SH-SY5Y (cell line): ENCODE data around the gene ETV6.

ENCODE experiments used
- GATA2 ChIP-seq: IDR thresholded peaks from 2 replicates; pipeline ENCODE4 v1.6.1; 2011; ENCODE audit warnings: mild to moderate bottlenecking, low read depth, low read length
- GATA3 ChIP-seq: IDR thresholded peaks from 2 replicates; pipeline ENCODE4 v1.6.1; 2011; ENCODE audit warnings: low read depth, mild to moderate bottlenecking, low read length, moderate library complexity

ETV6 gene

DNA sequence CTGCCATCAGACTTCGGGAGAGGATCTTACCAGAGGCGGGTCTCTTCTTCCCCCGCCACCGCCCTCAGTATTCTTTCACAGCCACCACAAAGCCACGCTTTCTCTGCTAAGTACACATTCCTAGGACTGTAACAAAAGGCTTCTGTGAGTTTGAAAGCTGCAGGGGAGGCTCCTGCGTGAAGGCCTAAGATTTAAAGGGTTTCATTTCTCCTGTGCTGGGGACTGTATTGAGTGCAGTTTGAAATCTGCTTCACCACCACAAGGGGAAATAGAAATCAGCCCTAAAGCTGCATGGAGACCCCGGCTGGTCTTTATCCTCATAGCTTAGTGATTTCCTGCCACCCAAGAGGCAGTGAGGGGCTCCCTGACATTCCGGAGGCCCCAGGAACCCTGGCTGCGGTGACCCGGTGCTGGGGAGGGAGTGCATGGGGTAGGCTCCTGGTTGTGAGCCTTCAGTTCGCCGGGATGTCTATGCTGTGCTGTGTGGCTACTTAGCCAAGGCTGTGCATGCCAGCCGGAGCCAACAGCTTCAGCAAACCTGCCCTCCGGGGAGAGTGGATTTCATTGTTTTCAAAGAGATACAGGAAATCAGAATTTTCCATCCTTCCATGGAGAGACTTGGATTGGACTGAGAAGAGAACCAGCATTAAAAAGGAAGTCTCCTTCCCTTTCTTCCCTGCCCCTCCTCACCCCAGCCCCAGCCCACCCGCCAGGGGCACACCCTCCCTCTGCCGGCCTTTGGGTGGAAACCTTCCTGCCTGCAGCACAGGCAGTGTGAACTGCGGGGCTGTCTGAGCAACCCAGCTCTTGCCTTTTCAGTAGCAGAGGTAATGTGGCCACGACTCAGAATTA is 163.3 kb downstream of the ETV6 start:
- TF ChIP-seq GATA2: no peak
- no peak for TF ChIP-seq GATA3

DNA sequence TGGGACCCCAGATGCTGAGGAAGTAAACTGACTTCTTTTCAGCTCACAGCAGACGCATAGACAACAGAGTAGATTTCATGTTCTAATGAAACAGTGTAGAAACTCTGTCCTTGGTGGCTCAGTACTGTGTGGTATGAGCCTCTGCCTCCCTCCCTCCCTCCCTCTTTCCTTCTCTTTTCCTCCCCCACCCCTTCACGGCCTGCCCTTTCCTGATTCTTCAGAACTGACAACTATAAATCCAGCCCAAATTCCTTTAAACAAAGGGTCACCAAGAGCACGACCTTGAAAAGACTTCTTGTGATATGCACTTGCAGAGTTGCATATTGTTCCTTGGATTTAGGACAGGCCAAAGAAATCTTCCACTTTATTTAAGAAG is 164.0 kb downstream of the ETV6 start:
- TF ChIP-seq GATA3 (no peak), GATA2 (no peak)

DNA sequence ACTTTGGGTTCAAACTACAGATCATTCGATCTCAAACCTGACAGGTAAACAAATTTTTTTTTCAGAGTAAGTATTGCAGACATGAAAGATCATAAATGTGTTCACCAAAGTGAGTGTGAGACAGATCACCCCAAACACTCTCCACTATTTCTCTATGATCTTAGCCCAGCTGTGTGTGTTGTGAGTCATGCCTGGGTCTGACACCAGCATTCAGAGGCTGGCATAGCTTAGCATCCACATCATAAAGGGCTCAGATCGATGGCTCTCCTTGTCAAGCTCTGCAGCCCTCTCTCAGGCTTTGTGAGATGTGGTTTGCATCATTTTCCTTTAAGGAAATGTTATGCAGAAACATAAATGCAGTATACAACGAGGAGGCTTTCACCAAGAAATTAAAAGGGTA is 164.9 kb downstream of the ETV6 start:
- TF ChIP-seq GATA3 (no peak), GATA2 (no peak)

DNA sequence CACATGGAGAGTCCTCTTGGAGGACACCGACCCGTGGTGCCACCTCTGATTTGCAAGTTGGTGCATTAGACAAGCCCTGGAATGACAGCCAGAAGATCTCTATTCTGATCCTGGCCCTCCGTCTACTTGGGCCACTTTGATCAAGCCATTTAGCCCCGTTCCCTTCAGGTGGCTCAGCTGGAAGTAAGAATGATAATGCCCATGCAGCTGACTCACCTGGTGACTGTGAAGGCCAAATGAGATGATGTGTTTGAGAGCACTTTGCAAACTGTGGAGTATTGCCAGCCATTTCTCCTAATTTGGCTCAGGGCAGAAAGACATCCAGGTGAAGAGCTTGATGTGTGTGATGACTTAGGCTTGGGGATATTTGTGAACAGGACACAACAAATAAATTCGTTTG is 165.9 kb downstream of the ETV6 start:
- TF ChIP-seq GATA3 (no peak), GATA2 (no peak)

DNA sequence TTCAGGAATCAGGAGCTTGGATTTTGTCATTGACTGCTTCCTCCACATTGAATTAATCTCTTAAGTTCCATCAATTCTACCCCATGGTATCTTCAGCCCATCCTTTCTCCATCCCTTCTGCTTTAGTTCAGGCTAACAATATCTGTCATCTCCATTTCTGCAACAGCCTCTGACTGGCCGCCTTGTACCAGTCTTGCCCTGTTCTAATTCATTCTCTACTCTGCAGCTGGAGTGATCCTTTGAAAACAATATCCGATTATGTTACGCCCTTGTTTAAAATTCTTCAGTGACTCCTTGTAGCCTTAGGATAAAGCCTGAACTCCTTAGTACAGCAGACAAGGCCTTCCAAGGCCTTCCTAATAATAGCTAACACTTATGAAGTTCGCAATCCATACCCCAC is 170.2 kb downstream of the ETV6 start:
- TF ChIP-seq GATA3 (no peak), GATA2 (no peak)

DNA sequence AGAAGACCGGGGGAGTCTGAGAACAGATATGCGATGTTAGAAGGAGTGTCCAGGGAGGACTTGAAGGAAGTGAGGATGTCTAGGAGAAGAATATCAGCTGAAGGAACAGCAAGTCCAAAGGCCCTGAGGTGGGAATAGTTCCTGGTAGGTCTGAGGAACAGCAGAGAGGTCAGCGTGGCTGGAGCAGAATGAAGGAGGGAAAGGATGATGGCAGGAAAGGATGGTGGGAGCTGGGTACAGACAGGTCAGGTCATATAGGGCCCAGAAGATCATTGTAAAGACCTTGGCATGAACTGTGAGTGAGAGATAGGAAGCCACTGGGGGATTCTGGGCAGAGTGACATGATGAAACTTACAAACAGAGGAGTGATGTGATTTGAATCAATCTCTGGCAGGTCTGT is 171.0 kb downstream of the ETV6 start:
- TF ChIP-seq GATA2: no peak
- no peak for TF ChIP-seq GATA3

DNA sequence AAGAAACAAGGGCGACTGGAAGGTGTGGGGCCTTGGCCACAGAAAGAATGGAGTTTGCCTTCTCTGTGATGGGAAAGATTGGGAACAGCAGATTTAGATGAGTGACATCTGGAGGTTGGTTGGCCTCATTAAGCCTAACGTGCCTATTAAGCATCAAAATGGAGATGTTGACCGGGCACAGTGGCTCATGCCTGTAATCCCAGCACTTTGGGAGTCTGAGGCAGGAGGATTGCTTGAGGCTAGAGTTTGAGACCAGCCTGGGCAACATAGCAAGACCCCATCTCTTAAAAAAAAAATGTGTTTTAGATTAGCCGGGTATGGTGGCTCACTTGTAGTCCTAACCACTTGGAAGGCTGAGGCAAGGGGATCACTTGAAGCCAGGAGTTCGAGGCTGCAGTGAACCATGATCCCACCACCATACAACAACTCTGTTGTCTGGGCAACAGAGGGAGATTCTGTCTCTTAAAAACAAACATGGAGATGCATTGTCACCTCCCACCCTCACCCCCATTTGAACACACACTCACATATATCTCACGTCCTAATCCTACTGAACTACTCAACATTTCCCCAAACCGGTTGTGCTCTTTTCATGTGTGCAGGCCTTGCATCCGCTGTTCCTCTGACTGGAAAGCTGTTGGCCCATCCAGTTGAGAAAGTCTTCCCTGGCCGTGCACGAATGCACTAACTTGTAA is 172.1 kb downstream of the ETV6 start:
- TF ChIP-seq GATA2: no peak
- TF ChIP-seq GATA3: no peak

DNA sequence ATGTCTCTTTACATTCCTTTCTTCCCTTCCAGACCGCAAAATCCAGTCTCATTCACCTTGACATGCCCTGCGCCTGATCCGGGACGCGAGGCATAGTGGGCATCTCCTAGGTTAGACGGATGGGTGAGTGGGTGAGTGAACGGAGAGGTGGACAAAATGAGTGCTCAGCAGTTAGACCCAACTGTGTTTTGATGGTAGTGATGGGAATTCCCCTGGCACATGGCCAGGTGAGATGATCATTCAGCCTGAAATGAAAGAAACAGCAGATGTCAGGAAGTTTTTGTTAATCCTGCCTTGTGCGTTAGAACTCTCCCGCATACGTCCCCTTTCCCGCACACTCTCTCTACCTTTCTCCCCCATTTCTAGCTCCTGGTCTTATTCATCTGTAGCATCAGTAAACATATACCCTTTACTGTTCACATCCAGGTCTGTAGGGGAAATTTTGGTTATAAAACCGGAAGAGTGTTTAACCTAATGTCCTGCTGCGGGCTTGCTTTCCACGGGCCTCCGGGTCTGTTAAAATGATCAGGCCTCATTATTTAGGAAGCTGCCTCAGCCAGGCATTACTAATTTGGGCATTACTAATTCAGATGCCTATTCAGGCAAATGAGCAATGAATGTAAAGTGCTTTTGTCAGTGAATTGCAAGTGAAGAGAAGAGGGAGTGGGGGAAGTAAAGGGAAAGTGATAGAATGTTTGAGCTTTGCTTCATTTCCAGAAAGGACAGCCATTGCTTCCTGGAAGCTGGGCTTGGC is 172.8 kb downstream of the ETV6 start:
- TF ChIP-seq GATA3: no peak
- no peak for TF ChIP-seq GATA2

DNA sequence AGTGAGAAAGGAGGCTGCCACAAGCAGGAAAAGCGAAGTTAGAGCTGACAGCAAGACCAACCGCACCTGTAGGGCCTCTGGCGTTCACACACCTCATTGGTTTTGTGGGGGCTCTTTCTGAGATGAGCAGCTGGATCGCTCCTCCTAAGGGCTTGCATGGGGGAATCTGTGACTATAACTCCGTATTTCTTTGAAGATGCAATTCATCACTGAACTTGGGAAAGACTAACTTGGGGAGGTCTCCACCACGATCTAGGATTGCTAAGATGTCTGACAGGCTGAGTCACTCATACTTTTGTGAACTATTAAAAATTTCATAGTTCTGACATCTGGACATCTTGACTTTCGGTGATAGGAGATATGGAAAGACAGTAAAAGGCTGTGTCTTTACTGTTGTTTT is 173.6 kb downstream of the ETV6 start:
- no peak for TF ChIP-seq GATA3
- TF ChIP-seq GATA2: no peak

DNA sequence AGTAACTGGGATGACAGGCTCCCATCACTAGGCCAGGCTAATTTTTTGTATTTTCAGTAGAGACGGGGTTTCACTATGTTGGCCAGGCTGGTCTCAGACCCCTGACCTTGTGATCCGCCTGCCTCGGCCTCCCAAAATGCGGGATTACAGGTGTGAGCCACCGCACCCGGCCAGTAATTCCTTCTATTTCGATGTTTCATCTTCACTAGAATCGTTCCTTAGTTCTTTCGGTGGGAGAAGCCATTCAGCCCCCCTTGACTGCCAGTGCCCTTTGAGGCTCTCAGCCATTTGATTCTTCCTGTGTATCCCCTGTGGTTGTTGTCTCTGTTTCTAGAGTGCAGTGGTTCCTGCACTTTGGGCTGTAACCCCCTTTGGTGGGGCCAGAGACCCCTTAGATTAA is 174.1 kb downstream of the ETV6 start:
- no peak for TF ChIP-seq GATA3
- TF ChIP-seq GATA2: no peak

DNA sequence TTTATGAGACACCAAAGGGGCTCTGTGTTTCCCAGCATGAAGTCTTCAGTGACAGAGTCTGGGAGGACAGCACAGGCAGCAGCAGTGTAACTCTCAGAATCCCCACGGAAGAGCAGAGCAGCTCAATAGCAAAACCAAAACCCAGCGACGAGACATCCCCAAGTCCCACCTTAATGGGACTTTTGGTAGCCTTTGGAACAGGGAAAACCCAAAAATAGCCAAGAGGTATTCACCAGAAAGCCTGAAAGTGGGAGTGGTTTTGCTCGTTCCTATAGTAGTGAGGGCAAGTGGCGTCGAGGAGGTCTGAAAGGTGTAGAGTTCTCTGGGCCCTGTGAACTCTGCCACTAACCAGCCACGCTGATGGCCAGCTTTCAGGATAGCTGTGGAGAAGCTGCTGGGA is 174.6 kb downstream of the ETV6 start:
- TF ChIP-seq GATA3 (no peak), GATA2 (no peak)

DNA sequence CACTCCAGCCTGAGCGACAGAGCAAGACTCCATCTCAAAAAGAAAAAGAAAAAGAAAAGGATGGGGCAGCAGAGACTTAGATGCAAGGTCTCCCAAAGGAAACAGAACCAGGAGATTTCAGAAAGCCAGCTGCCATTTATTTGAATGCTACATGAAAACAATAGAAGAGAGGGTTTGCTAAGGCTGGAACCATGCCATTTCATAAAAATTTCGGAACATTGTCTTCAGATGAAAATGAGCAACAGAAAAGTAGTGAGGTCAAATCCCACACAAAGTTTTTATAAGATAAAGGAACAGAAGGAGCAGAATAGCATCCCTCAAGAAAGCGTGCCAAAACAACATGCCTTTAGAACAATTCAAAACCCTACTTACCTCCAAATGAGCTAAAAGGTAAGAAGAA is 175.3 kb downstream of the ETV6 start:
- TF ChIP-seq GATA3: no peak
- TF ChIP-seq GATA2: no peak

DNA sequence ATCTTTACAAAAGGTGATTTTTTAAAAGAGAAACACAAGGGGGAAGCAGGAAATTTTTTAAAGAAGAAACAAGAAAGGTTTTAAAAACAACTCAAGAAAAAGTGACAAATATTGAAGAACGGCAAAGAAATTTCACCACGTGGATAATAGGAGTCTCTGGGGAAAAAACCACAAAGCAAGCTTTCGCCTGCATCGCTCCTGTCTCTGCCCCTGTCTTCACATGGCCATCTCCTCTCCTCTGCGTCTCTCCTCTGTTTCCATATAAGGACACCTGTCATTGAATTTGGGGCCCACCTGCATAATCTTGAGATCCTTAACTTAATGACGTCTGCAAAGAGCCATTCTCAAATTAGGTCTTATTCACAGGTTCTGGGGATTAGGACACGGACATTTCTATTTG is 175.8 kb downstream of the ETV6 start:
- no peak for TF ChIP-seq GATA3
- no peak for TF ChIP-seq GATA2

DNA sequence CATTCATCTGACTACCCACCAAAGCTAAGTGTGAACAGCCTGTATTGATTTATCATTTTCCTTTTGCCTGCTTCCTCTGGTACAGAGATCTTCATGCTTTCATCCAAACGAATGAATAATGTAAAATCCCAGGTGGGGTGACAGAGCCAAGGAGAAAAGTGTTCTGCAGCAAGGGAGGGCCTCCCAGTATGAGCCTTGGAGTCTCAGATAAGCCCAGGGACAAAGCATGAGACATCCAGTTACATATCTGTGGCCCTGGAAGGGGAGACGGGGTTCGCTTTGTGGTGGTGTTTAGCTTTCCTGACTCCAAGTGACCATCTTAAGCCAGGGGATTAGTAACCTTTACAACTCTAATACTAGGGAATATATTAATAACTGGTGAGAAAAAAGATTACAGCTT is 177.1 kb downstream of the ETV6 start:
- TF ChIP-seq GATA2: no peak
- no peak for TF ChIP-seq GATA3
